Measurements from ENCODE around the gene SSTR3. TPM values are rescaled to one million over a fixed set of nuclear protein-coding genes. Genes with fewer than 3 reads are reported as not detected.

SSTR3 gene
- total RNA-seq, 2 donors from 2014 or later = 0.11 to 0.20 TPM

- 92 to 94% methylated on average over 5 to 13 of the region's 13 CpGs for WGBS, 2 experiments (ENCODE audit: insufficient coverage in 1 of 2, insufficient read length in 1 of 2)
- peaks cover 9% of the 10 kb centered on the region for H3K27me3 Mint-ChIP-seq (ENCODE audit: insufficient read depth)
These were observed 2.4 kb upstream of the SSTR3 start for GRCh38 chr22:37214731-37215030.

GRCh38 chr22:37213941-37214730, 1.9 kb upstream of the SSTR3 start:
- Histone ChIP-seq H3K27me3 (ENCODE audit: control insufficient read depth, insufficient read depth, low read length, poor library complexity, severe bottlenecking) (no peaks in the 10 kb centered on the region), H3K9ac (ENCODE audit: extremely low read depth, low read length, poor library complexity, severe bottlenecking) (no peak overlapping the region), H3K9me3 (ENCODE audit: control insufficient read depth, low read length) (no peaks in the 10 kb centered on the region), H3K4me3 (ENCODE audit: low read length) (no peak overlapping the region), H3K4me1 (ENCODE audit: control insufficient read depth, insufficient read depth, low read length) (no peaks in the 10 kb centered on the region), H3K27ac (ENCODE audit: low read depth, low read length) (no peak overlapping the region), H3K36me3 (ENCODE audit: control insufficient read depth, insufficient read depth, low read length) (no peaks in the 10 kb centered on the region)
- no peaks in the 10 kb centered on the region for H3K9me3 Mint-ChIP-seq
- DNase-seq = no peak
- H3K36me3 Mint-ChIP-seq (ENCODE audit: low read depth) = no peaks in the 10 kb centered on the region
- TF ChIP-seq CTCF (conservative IDR thresholded peaks at IDR 0.05) = no peak
- peaks cover 10% of the 10 kb centered on the region for H3K4me1 Mint-ChIP-seq
- no peak overlapping the region for H3K27ac Mint-ChIP-seq
- 87 to 96% methylated on average over 5 to 13 of the region's 13 CpGs for WGBS, 2 experiments (ENCODE audit: insufficient coverage in 1 of 2, insufficient read length in 1 of 2)
- H3K27me3 Mint-ChIP-seq (ENCODE audit: insufficient read depth) = peaks cover 9% of the 10 kb centered on the region
- H3K4me3 Mint-ChIP-seq = no peak overlapping the region

More at GRCh38 chr22:37214731-37215030, 2.4 kb upstream of the SSTR3 start:
- Mint-ChIP-seq H3K9me3 (no peaks in the 10 kb centered on the region), H3K27ac (no peak overlapping the region), H3K36me3 (ENCODE audit: low read depth) (no peaks in the 10 kb centered on the region), H3K4me1 (peaks cover 13% of the 10 kb centered on the region), H3K4me3 (no peak overlapping the region)
- no peaks in the 10 kb centered on the region for H3K36me3 ChIP-seq (ENCODE audit: control insufficient read depth, insufficient read depth, low read length)
- TF ChIP-seq CTCF (conservative IDR thresholded peaks at IDR 0.05) = no peak
- H3K9ac ChIP-seq (ENCODE audit: extremely low read depth, low read length, poor library complexity, severe bottlenecking) = no peak overlapping the region
- H3K4me1 ChIP-seq (ENCODE audit: control insufficient read depth, insufficient read depth, low read length) = no peaks in the 10 kb centered on the region
- H3K4me3 ChIP-seq (ENCODE audit: low read length) = no peak overlapping the region
- H3K27ac ChIP-seq (ENCODE audit: low read depth, low read length) = no peak overlapping the region
- H3K9me3 ChIP-seq (ENCODE audit: control insufficient read depth, low read length) = no peaks in the 10 kb centered on the region
- DNase-seq = no peak
- H3K27me3 ChIP-seq (ENCODE audit: control insufficient read depth, insufficient read depth, low read length, poor library complexity, severe bottlenecking) = no peaks in the 10 kb centered on the region

- no peak overlapping the region for H3K27ac Mint-ChIP-seq
These were observed 1.1 kb upstream of the SSTR3 start for GRCh38 chr22:37213218-37213855.

More at GRCh38 chr22:37213218-37213855, 1.1 kb upstream of the SSTR3 start:
- Histone ChIP-seq H3K9ac (ENCODE audit: extremely low read depth, low read length, poor library complexity, severe bottlenecking) (no peak overlapping the region), H3K4me1 (ENCODE audit: control insufficient read depth, insufficient read depth, low read length) (no peaks in the 10 kb centered on the region), H3K4me3 (ENCODE audit: low read length) (no peak overlapping the region), H3K27me3 (ENCODE audit: control insufficient read depth, insufficient read depth, low read length, poor library complexity, severe bottlenecking) (no peaks in the 10 kb centered on the region), H3K36me3 (ENCODE audit: control insufficient read depth, insufficient read depth, low read length) (no peaks in the 10 kb centered on the region), H3K27ac (ENCODE audit: low read depth, low read length) (no peak overlapping the region), H3K9me3 (ENCODE audit: control insufficient read depth, low read length) (no peaks in the 10 kb centered on the region)
- no peak for DNase-seq
- Mint-ChIP-seq H3K27me3 (ENCODE audit: insufficient read depth) (peaks cover 9% of the 10 kb centered on the region), H3K36me3 (ENCODE audit: low read depth) (no peaks in the 10 kb centered on the region), H3K4me3 (no peak overlapping the region), H3K9me3 (no peaks in the 10 kb centered on the region), H3K4me1 (peaks cover 5% of the 10 kb centered on the region)
- TF ChIP-seq CTCF (conservative IDR thresholded peaks at IDR 0.05) = no peak
- WGBS, 2 experiments (ENCODE audit: insufficient coverage in 1 of 2, insufficient read length in 1 of 2) = 92 to 95% methylated on average over 15 to 18 of the region's 18 CpGs

All from endodermal cell (in vitro differentiated cells).